Daoy (cell line): ENCODE data around the gene AXL. TPM values are rescaled to one million over a fixed set of nuclear protein-coding genes. Genes with fewer than 3 reads are reported as not detected.
A peak's percentile ranks its signal among the peaks of the same experiment; 100 is the strongest.

ENCODE experiments used
- DNase-seq: peaks from one replicate; pipeline ENCODE4 v3.0.0-alpha.2; 2015; ENCODE audit warnings: low read depth
- total RNA-seq: library from RNA; depleted of rRNA; stranded (reverse); fragments of >200 nt; shearing (Covaris generic); gene quantifications from 2 replicates; pipeline ENCODE4 v1.2.3, GENCODE V29; 2014; rRNA removed

The AXL gene
- total RNA-seq, 1 experiment from 2014 or later: 170 TPM

DNA sequence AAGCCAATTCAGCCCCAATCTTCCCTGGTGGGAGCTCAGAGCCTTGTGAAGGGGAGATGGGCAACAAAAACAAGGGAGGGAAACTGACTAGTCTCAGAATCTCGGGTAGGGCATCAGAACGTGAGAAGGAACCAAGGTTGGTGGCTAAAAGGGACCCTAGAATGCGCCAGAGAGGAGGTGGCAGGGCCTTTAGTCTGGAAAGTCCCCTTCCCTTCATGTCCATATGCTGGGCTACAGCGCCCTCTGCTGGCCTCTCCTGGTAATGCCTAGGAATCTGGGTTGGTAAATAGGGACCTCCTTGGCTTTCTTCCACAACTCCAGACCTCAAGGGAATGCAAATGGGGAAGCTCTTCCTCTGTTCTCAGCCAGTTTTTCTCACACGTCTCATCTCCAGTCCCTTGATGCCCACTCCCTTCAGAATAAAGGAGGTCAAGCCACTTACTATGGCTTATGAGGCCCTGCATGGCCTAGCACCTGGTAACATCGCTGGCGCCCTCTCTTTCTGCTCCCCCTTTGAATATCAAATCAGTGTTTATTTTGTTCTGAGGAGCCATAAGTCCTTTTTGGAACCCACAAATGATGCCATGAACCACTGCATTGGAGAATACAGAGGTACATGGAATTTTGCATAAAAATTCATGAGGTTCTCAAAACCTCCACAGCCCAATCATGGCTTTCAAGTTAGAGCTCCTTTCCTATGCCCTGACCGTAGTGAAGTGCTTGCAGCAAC is 89.6 kb downstream of the AXL start:
- DNase-seq: peak; percentile 88

DNA sequence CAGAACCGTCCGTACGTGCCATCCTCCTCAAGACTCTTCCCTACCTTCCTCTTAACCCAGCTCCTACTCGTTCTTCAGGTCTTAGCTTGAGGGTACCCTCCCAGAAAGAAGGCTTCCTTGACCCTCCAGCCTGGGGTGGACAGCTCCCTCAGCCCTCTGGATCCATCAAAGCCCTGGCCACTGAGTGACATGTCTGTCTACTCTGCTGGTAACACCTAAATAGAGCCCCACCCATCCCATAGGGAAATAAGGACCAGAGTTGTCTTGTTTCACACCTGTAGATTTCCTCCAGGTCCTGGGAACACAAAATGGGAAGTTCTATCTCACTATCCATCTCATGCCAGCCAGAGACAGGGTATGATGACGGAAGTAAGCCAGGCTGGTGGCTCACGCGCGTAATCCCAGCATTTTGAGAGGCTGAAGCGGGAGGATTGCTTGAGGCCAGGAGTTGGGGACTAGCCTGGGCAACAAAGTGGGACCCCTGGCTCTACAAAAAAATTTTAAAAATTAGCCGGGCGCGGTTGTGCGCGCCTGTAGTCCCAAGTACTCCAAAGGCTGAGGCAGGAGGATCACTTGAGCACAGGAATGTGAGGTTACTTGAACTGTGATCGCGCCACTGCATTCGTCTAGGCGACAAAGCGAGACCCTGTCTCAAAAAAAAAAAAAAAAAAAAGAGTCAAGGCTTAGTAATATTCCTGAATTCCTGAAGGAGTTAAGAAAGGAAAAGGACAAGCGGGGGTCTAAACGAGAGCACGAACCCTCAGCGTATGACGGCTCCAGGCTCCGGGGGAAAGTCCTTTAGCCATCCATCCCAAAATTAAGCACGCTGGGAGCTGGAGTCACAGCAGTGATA is 90.4 kb downstream of the AXL start:
- DNase-seq: no peak

DNA sequence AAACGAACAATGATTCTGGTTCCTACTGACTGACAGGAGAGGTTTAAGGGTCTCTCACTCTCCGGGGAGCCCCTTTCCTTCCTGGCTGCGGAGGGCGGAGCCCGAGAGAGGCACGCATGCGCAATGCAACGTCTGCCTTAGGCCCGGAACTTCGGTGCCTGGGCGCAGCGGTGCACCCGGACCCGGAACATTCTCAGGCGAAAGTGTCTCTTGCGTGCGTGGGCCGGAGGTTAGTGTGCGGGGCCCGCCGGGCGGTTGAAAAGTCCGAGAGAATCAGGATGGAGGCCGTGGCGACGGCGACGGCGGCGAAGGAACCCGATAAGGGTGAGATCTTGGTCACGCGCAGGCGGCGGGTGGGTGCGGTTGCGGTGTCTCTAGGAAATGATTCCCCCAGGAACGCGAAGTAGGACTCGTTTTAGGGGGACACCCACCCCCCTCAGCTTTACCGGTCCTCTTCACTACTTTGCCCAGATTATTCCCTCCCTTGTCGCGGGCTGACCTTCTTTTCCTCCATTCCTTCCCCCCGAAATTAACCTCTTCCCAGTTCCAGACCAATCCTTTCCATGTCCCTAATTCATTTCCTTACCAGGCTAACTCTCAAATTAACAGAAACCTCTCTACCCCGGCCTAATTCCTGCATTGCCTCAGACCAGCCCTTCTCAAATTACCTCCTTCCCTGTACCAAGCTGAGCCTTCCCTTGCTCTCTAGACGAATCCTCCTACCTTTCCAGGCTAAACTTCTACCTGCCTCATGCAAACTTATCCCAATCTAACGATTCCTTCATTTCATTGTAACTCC is 91.2 kb downstream of the AXL start, which contains the start of gene CCDC97:
CCDC97 (plus strand) TSS at position 140 of the 799 bp plus-strand sequence; CDS start at position 279, 139 bp downstream.
- peak; percentile 91 for DNase-seq

DNA sequence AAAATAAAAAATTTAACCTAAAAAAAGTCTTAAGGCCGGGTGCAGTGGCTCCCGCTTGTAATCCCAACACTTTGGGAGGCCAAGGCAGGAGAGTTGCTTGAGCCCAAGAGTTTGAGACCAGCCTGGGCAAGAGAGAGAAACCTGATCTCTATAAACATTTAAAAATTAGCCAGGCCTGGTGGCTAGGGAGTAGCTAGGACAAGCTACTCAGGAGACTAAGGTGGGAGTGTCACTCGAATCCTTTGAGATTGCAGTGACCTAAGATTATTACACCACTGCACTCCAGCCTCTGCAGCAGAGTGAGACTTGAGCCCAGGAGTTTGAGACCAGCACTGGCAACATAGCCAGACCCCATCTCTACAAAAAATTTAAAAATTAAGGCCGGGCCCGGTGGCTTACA is 92.0 kb downstream of the AXL start:
- no peak for DNase-seq

Other genes with a start within 250 kb of the AXL start
- gene CYP2B6, start 227.9 kb upstream of the AXL start, total RNA-seq: not detected in 2 replicates
- gene CYP2A13, start 130.8 kb upstream of the AXL start, total RNA-seq: not detected in 2 replicates
- gene CYP2F1, start 104.8 kb upstream of the AXL start, total RNA-seq: not detected in 2 replicates
- gene CYP2S1, start 26.0 kb upstream of the AXL start, total RNA-seq: 0.77 and 5.0 TPM in 2 replicates
- 148 and 172 TPM in 2 replicates for gene HNRNPUL1, start 45.1 kb downstream of the AXL start, total RNA-seq
- gene CCDC97, start 90.9 kb downstream of the AXL start, total RNA-seq: 16.0 and 16.9 TPM in 2 replicates
- gene TGFB1, start 134.7 kb downstream of the AXL start, total RNA-seq: 9.1 and 35.6 TPM in 2 replicates
- 4.9 and 14.8 TPM in 2 replicates for gene B9D2, start 144.9 kb downstream of the AXL start, total RNA-seq
- gene TMEM91, start 157.3 kb downstream of the AXL start, total RNA-seq: 1.6 and 1.7 TPM in 2 replicates
- 74.3 and 90.0 TPM in 2 replicates for gene EXOSC5, start 178.1 kb downstream of the AXL start, total RNA-seq
- 37.2 and 41.4 TPM in 2 replicates for gene BCKDHA, start 178.6 kb downstream of the AXL start, total RNA-seq
- gene B3GNT8, start 208.2 kb downstream of the AXL start, total RNA-seq: 0.06 TPM in 1 of 2 replicates, not detected in the other
- gene DMAC2, start 220.7 kb downstream of the AXL start, total RNA-seq: 71.5 and 99.0 TPM in 2 replicates
- gene ERICH4, start 223.9 kb downstream of the AXL start, total RNA-seq: not detected in 2 replicates